Left lobe of liver (tissue), 2 donors: ENCODE data around the gene ERVMER34-1. TPM values are rescaled to one million over a fixed set of nuclear protein-coding genes. Genes with fewer than 3 reads are reported as not detected.

ENCODE experiments used
- ATAC-seq: fragments of 200-7000 bp; cut with Tn5 transposase; one replicate; pipeline ENCODE4 v1.9.1; 2020; ENCODE audit warnings: mild to moderate bottlenecking, moderate library complexity
- DNase-seq: peaks from one replicate; pipeline ENCODE4 v3.0.0-alpha.2; 2020; ENCODE audit warnings: low spot score
- total RNA-seq: library from RNA; stranded (reverse); gene quantifications from one replicate; pipeline ENCODE4 v1.2.1, GENCODE V29; 2021
- donor health status: DM: no; HTN: no; CAD: no; lungs with moderate emphysema.
- donor health status: DM: no; HTN: yes; CAD: no.

Gene ERVMER34-1
- total RNA-seq, 1 donor from 2014 or later, result not detected

DNA sequence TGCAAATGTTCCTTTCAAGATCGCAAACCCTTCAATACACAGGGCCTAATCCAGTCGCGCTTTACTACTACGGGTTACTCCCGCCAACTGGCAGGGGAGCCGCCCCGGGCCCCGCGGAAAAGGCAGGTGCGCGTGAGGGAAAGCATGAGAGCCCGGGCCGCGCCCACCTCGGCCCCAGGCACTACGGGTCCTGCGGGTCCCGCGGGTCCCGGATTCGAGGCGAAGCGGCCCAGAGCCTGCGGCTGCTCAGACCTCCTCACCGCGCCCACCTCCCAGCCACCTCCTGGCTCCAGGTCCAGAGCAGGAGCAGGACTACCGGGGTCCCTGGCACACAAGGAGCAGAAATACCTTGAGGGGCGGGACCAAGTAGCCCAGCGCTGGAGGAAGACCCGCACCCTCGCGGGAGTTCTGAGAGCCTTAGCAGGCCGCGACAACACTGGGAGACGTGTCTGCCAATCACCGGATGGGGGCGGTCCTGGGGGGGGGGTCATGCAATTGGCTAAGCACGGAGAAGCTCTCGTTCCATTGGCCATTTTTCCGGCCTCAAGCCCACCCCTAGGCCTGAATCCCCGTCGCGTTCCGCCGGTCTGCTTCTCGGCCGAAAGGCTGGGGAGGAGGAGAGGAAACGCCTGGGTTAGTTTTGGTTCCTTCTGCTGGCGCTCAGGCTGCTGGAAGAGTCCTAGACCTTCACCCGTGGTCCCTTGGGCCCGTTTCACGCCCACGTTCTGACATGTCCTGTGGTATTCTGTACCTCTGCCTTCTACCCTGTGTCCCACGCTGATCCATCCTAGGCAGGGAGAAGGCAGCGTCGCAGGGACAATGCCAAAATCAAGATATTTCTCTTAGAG lies 29.0 kb downstream of the ERVMER34-1 start:
- ATAC-seq (peak; percentile 99), DNase-seq (peak; percentile 90)

DNA sequence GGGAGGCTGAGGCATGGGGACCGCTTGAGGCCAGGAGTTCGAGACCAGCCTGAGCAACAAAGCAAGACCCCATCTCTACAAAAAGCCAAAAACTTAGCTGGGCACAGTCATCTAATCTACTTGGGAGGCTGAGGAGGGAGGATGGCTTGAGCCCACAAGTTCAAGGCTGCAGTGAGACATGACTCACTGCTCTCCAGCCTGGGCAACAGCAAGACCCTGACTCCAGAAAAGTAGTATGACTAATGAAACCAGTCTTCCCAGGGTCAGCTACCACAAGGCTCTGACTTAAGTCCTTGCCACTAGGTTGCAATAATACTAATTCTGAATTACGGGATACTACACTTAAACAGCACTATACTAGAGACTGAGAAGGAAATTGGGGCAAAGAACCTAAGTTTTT lies 33.1 kb downstream of the ERVMER34-1 start:
- DNase-seq (no peak), ATAC-seq (no peak)

DNA sequence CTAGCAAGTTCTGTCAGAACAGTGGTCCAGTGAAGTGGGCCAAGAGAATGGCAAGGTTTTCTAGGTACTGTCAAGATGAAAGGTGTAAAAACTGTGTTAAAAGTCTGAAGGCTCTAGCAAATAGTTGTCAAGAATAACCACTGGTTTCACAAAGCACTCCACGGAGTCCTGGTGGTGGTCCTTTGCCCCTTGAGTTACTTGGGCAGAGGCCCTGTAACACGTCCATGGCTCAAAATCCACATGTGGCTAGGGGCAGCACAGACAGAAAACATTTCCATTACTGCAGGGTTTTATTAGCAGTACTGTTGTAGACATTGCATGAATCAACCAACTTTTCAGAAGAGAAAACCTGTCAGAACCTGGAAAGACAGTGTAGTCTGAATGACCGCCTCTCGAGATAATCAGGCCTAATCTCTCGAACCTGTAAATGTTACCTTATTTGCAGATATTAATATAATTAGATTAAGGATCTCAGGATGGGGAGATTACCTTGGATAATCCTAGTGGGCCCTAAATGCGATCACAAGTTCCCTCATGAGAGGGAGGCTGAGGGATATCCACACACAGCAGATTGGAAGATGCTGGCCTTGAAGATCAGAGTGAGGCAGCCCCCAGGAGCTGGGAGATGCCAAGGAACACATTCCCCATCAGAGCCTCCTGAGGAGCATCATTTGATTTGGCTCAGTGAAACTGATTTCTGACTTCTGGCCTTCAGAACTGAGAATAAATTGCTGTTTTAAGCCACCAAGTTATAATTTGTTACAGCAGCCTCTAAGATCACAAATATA lies 34.7 kb downstream of the ERVMER34-1 start:
- ATAC-seq (no peak), DNase-seq (no peak)

DNA sequence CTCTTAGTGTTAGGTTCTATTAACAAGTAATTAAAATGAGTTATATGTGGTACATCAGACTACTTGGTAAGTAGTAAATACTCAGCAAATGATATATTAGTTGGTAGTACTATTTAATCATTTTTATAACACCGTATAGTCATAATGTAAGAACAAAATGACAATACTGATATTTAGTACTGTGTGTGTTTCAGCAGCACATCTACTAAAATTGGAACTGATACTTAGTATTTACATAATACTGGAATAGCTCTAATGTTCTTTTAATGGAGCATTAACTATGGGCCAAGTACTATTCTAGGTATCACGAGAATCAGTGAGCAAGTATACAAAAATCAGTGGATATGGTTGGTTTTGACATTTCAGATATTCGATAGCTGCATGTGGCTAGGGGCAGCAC lies 35.3 kb downstream of the ERVMER34-1 start:
- no peak for ATAC-seq
- no peak for DNase-seq

DNA sequence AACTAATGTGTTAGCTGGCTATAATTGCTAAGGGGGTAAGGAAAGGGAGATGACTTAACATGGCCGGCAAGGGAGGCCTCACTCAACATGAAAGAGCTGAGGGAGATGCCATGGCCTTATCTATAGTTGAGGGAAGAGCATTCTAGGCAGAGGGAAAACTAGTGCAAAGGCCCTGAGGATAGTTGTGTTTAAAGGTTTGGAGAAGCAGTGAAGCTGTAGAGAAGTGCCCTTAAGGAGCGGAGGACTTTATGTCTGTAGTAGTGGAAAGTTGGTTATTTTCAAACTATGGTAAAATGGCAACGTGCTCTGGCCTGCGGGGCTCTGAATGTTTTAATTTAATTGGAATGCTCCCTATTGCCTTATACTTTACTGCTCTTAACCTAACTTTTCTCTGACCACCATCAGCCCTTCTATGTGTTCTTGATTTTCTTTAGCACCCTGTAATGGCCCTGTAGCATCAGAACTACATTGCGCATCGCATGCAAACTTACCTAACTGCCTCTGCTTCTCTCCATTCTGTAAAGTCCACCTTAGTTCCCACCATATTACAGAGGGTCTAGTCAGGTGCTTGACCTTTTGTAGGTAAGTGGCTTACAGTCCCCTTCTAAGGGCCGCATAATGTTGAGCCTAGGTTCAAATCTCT lies 35.8 kb downstream of the ERVMER34-1 start:
- DNase-seq (no peak), ATAC-seq (no peak)

DNA sequence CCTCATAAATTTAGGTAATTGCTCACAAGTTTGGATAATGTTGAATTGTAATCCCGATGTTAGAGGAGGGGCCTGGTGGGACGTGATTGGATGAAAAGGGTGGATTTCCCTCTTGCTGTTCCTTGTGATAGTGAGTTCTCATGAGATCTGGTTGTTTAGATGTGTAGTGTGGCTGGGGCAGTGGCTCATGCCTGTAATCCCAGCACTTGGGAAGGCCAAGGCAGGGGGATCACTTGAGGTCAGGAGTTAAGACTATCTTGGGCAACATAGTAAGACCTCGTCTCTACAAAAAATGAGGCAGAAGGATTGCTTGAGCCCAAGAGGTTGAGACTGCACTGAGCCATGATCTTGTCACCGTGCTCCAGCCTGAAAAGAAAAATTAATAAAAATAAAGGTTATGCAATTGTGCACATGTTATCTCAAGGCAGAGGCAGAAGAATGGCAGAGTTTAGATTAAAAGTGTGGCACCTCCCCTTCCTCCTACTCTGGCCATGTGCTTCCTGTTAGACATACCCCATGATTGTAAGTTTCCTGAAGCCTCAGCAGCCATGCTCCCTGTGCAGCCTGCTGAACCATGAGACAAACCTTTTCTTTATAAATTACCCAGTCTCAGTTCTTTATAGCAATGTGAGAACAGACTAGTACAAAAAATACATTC lies 36.5 kb downstream of the ERVMER34-1 start:
- DNase-seq, result no peak
- no peak for ATAC-seq

DNA sequence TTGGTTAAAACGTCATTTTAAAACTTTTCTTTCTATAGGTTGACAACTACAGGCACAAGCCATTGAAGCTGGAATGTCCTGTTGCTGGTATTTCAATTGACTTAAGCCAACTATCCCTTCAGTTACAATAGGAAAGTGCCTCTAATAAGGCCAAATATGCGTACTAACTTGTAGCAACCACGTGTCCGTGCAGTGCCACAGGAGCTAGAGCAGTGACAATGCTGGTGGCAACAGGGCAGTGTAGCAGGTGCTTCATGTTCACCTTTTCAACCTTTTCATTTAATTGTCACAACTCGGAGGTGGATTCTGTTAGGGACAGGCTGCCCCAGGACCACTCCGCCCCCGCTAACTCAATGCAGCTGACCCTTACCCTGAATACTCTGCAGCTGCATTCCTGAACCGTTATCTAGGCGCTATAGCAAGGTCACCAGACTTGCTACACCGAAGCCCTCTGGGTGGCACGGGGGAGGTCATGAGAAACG lies 37.7 kb downstream of the ERVMER34-1 start:
- ATAC-seq (no peak), DNase-seq (no peak)

DNA sequence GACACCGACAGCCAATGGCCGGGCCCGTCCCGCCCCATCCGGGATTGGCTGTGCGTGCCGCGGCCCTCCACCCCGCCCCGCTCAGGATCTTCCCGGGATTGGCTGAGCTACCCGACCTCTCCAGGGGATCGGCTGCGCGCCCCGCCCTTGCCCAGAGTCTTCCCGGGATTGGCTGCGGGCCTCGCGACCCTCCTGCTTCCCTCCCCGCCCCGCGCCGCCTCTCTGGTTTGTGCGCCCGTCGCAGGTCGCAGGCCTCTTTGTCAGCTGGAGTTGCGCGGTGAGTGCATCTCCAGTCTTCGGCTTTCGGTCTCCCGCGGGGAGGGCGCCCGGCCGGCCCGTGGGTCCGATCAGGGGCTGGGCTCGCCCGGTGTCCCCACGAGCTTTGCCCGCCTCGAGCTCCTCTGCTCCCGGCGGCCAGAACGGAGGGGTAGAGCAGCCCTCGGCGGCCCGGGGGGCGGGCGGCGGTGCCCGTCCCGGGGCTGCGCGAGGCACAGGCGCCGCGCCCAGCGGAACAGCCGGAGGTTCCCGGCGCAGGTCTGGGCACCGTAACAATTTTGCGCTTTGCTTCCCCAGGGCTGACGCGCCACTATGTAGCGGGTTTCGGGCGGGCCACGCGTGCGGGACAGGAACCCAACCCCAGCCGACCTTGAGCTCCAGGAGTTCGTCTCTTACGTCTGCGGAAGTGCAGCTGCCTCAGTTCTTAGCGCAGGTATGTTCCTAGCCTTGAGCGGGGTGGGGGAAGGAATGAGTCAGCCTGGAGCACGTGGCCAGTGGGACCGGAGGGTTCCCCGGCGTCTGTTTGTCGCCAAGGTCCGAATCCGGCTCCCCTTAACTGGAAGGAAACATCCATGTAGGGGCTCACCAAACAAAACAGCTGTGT lies 38.7 kb downstream of the ERVMER34-1 start:
- DNase-seq (peak; percentile 99), ATAC-seq (peak; percentile 97)

DNA sequence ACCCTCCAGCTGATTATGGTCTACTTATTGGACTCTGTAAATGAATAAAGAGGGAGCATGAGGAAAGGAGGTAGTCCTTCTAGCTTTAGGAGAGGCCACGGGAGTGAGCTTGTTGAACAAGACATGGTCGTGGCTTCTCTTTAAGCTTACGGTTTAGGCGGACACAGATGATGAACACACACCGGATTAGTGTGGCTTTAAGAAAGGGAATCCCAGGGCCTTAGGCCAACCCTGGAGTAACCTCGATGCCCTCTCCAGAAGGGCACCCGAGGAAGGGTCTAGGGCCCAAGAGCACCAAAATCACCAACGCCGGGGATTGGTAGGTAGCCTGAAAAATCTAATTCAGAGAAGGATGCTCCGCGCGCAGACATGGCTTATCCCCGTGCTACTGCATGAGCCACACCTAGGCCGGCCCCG lies 39.4 kb downstream of the ERVMER34-1 start:
- ATAC-seq, result no peak
- no peak for DNase-seq

DNA sequence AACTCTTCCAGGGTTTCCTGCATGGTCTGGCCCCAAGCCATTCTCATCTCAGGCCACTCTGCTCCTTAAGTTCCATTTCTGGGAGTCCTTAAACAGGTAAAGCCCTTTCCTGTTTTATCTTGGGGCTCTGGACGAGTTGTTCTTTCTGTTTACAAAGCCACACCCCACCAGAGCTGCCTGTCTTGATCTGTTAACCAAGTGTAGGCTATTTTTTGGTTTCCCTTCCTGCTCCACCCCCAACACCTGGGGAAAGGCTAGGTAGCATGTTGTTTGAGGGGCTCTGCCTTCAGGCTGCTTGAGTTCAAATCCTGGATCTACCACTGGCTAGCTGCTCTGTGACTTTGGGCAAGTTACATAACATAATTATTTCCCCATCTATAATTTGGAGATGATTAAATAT lies 40.0 kb downstream of the ERVMER34-1 start:
- ATAC-seq (no peak), DNase-seq (no peak)

DNA sequence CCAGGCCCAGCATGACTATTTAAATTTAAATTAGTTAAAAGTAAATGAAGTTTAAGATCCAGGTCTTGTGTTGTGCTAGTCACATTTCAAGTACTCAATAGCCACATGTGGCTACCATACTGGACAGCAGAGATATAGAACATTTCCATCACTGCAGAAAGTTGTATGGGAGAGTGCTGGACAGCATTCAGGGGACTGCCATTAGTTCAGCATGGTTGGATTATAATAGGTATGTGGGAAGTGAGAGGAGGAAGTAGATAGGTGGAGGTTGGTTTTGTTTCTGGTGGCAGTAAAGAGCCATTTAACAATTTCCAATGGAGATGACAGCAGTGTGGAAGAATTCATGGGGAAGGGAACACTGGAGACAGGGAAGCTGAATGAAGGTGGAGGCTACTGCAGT lies 42.1 kb downstream of the ERVMER34-1 start:
- DNase-seq (no peak), ATAC-seq (no peak)

DNA sequence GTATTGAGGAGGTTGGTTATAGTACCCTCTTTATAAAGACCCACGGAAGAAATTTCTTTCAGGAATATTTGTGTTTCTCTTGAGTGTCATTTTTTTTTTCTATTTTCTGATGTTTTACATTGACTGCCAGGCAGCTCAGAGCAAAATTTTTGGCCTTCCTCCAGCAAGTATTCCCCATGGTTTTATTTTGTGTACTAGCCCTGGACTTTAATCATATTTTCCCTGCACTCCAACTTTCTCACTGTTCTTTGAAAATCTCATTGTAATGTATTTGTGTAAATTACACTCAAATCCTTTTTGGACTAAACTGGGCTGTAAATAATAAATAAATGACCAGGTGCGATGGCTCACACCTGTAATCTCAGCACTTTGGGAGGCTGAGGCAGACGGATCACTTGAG lies 46.6 kb downstream of the ERVMER34-1 start:
- ATAC-seq, result no peak

DNA sequence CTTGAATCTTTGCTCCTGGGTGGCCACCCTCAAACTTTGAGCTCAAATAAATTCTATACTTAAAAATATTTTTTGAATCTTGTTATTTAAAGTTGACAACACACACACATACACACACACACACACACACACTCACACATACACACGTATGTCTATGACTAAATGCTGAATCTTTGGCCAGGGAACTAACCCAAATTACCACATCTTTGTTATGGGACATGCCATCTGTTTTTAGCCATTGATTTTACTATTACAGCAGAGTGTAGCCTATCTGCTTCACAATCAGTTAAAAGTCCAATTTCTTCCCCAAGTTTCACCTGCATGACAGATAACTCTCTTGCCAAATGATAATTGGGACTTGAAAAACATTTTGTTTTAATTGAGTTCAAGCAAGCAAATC lies 47.1 kb downstream of the ERVMER34-1 start:
- ATAC-seq (peak; percentile 80), DNase-seq (no peak)

More for the DNA sequence above, 46.6 kb downstream of the ERVMER34-1 start:
- DNase-seq, result no peak

DNA sequence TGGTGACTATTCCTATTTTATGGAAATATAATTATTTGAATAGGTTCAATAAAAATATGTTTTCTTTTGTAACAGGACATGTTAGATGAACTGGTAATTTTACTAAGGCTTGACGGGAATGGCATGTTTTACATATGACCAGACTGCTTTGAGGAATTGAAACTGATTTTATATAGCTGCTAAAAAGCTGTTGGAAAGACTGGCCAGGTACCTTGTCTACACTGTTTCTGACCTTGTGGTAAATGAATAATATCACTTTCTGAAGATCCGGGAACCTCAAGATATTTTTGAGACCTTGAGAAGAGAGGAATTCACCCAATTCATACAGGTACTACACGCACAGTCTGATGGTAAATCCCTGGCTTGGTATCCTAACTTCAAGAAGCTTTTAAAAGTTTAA lies 50.0 kb downstream of the ERVMER34-1 start:
- no peak for DNase-seq
- ATAC-seq, result no peak

DNA sequence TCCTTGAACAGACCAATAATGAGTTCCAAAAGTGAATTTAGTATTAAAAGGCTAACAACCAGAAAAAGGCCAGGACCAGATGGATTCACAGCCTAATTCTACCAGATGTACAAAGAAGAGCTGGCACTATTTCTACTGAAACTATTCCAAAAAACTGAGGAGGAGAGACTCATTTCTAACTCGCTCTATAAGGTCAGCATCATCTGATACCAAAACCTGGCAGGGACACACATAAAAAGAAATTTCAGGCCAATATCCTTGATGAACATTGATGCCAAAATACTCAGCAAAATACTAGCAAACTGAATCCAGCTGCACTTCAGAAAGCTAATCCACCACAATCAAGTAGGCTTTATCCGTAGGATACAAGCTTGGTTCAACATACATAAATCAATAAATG lies 56.3 kb downstream of the ERVMER34-1 start:
- ATAC-seq (no peak), DNase-seq (no peak)

DNA sequence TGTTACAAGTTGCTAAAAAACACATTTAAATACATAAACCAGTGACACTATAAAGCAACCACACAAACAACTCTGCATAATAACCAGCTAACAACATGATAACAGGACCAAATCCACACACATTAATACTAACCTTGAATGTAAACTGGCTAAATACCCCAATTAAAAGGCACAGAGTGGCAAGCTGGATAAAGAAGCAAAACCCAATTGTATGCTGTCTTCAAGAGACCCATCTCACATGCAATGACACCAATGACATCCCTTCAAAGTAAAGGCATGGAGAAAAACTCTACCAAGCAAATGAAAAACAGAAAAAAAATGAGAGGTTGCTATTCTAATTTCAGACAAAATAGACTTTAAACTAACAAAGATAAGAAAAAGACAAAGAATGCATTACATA lies 57.7 kb downstream of the ERVMER34-1 start:
- no peak for DNase-seq
- no peak for ATAC-seq
